ENCODE data around the gene FCN2.

Gene FCN2

GRCh38 chr9:134892221-134892620 is 11.6 kb downstream of the FCN2 start:
- TF ChIP-seq GATA1 (IDR thresholded peaks at IDR 0.05; ENCODE audit: low read depth, low read length): no peak
- TF ChIP-seq POLR2A (IDR thresholded peaks at IDR 0.05; ENCODE audit: low read length): no peak
- DNase-seq: no peak

GRCh38 chr9:134892820-134893420 is 12.3 kb downstream of the FCN2 start:
- DNase-seq: no peak
- TF ChIP-seq POLR2A (IDR thresholded peaks at IDR 0.05; ENCODE audit: low read length) (no peak), GATA1 (IDR thresholded peaks at IDR 0.05; ENCODE audit: low read depth, low read length) (no peak)

GRCh38 chr9:134894136-134894860 is 13.7 kb downstream of the FCN2 start:
- no peak for TF ChIP-seq POLR2A (IDR thresholded peaks at IDR 0.05; ENCODE audit: low read length)
- DNase-seq: no peak

GRCh38 chr9:134895097-134895496 is 14.5 kb downstream of the FCN2 start:
- DNase-seq: no peak
- TF ChIP-seq GATA1 (IDR thresholded peaks at IDR 0.05; ENCODE audit: low read depth, low read length) (no peak), POLR2A (IDR thresholded peaks at IDR 0.05; ENCODE audit: low read length) (no peak)

DNA sequence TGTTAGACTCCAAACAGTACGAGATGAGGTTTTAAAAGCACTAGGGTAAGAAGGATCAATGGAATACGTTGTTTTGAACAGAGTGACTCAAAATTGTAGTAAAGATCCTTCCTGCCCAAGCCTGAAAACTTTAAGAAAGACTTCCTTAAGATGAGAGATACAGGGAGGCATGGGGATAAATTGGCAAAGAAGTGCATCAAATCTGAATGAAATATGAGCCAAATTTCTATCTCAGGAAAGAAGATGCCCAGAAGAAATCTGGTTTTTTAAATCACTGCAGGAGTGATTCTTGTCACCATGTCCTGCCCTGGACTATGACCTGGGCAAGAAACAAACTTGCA is 14.9 kb downstream of the FCN2 start:
- no peak for DNase-seq
- TF ChIP-seq POLR2A (IDR thresholded peaks at IDR 0.05; ENCODE audit: low read length): no peak
- TF ChIP-seq GATA1 (IDR thresholded peaks at IDR 0.05; ENCODE audit: low read depth, low read length): no peak

DNA sequence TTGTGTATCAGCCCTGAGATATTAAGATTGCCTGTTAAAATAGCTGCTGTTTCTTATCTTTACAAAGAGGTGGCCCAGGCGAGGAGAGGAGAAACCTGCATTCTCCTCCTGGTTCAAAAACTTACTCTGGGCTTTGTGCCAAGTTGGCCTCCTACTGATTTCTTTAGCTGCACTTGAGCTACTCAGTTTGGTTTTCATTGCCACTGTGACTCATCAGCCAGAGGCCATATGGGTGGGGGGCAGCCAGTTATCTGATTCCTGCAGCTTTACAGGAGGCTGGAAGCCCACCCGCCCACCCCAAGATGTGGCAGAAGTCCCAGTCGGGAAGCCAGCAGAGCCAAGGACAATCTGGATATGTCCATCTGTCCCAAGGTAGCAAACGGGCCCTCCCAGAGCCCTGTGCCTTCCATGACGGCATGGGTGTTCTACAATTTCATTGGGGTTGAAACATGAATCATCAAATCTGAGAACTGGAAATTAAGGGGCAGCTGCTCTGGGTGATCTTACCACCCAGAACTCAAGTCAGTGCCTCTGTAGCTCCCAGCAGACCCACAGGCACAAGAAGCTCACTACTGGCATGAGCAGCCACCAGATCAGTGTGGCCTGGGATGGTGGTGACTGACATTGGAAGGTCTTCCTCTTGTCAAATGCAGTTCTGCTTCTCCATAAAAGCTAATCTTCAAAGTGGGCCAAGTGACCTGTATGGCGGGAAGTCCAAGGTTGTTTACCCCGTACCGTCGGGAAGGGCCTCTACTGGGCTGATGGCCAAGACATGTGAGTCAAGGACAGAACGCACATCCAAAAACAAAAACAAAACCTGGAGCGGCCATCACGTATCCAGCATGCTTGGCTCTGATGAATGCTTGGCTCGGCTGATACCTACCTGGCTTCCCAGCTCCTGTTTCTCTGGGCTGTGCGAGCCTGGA is 15.6 kb downstream of the FCN2 start:
- TF ChIP-seq POLR2A (IDR thresholded peaks at IDR 0.05; ENCODE audit: low read length) (no peak), GATA1 (IDR thresholded peaks at IDR 0.05; ENCODE audit: low read depth, low read length) (no peak)
- no peak for DNase-seq

- DNase-seq: no peak
- TF ChIP-seq GATA1 (IDR thresholded peaks at IDR 0.05; ENCODE audit: low read depth, low read length) (no peak), POLR2A (IDR thresholded peaks at IDR 0.05; ENCODE audit: low read length) (no peak)
Measured at GRCh38 chr9:134896834-134897583, 16.4 kb downstream of the FCN2 start.

GRCh38 chr9:134897584-134898170 is 17.1 kb downstream of the FCN2 start:
- no peak for TF ChIP-seq GATA1 (IDR thresholded peaks at IDR 0.05; ENCODE audit: low read depth, low read length)
- no peak for TF ChIP-seq POLR2A (IDR thresholded peaks at IDR 0.05; ENCODE audit: low read length)
- DNase-seq: no peak

DNA sequence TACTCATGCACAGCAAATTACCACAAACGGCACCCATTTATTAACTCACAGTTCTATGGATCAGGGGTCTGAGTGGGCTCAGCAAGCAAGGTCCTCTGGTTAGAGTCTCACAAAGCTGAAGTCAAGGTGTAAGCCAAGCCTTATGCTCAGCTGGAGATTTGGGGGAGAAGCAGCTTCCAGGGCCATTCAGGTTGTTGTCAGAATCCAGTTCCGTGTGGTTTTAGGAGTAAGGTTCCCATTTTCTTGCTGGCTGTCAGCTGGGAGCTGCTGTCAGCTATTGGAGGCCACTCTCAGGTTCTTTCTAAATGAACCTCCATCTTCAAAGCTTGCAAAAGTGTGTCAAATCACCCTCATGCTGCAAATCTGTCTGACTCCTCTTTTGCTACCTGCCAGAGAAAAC is 17.7 kb downstream of the FCN2 start:
- no peak for DNase-seq

GRCh38 chr9:134899168-134899567 is 18.6 kb downstream of the FCN2 start:
- DNase-seq: no peak
- TF ChIP-seq POLR2A (IDR thresholded peaks at IDR 0.05; ENCODE audit: low read length) (no peak), GATA1 (IDR thresholded peaks at IDR 0.05; ENCODE audit: low read depth, low read length) (no peak)

More for the DNA sequence above, 17.7 kb downstream of the FCN2 start:
- TF ChIP-seq POLR2A (IDR thresholded peaks at IDR 0.05; ENCODE audit: low read length): no peak
- no peak for TF ChIP-seq GATA1 (IDR thresholded peaks at IDR 0.05; ENCODE audit: low read depth, low read length)

GRCh38 chr9:134899818-134900217 is 19.2 kb downstream of the FCN2 start:
- no peak for TF ChIP-seq GATA1 (IDR thresholded peaks at IDR 0.05; ENCODE audit: low read depth, low read length)
- no peak for TF ChIP-seq POLR2A (IDR thresholded peaks at IDR 0.05; ENCODE audit: low read length)

GRCh38 chr9:134902936-134903335 is 22.3 kb downstream of the FCN2 start:
- no peak for DNase-seq
- TF ChIP-seq GATA1 (IDR thresholded peaks at IDR 0.05; ENCODE audit: low read depth, low read length) (no peak), POLR2A (IDR thresholded peaks at IDR 0.05; ENCODE audit: low read length) (no peak)

More at GRCh38 chr9:134899818-134900217, 19.2 kb downstream of the FCN2 start:
- DNase-seq: no peak
